Measurements from ENCODE around the gene VDR.

Gene VDR

GRCh38 chr12:47867495-47867941 is 37.3 kb downstream of the VDR start:
- Histone ChIP-seq H3K36me3 (replicated peaks; ENCODE audit: low read depth, low read length) (no peaks in the 10 kb centered on the region), H3K4me3 (ENCODE audit: low read length) (no peak overlapping the region), H3K4me1 (ENCODE audit: low read length) (peaks cover 23% of the 10 kb centered on the region), H3K9ac (ENCODE audit: low read length) (no peak overlapping the region), H3K27me3 (ENCODE audit: low read depth, low read length) (peaks cover 10% of the 10 kb centered on the region; the same call in 1 of the 2 replicates), H3K79me2 (ENCODE audit: low read length) (no peaks in the 10 kb centered on the region), H3K4me2 (ENCODE audit: low read length) (no peak overlapping the region), H3K27ac (ENCODE audit: low read length) (no peak overlapping the region), H2AFZ (ENCODE audit: low read depth, low read length) (no peak overlapping the region), H4K20me1 (ENCODE audit: insufficient read depth, low read length) (no peaks in the 10 kb centered on the region), H3K9me3 (ENCODE audit: insufficient read depth, low read length) (no peaks in the 10 kb centered on the region)
- TF ChIP-seq, protein P1, sequence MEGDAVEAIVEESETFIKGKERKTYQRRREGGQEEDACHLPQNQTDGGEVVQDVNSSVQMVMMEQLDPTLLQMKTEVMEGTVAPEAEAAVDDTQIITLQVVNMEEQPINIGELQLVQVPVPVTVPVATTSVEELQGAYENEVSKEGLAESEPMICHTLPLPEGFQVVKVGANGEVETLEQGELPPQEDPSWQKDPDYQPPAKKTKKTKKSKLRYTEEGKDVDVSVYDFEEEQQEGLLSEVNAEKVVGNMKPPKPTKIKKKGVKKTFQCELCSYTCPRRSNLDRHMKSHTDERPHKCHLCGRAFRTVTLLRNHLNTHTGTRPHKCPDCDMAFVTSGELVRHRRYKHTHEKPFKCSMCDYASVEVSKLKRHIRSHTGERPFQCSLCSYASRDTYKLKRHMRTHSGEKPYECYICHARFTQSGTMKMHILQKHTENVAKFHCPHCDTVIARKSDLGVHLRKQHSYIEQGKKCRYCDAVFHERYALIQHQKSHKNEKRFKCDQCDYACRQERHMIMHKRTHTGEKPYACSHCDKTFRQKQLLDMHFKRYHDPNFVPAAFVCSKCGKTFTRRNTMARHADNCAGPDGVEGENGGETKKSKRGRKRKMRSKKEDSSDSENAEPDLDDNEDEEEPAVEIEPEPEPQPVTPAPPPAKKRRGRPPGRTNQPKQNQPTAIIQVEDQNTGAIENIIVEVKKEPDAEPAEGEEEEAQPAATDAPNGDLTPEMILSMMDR (IDR thresholded peaks at IDR 0.05; ENCODE audit: low read depth, low read length), result no peak
- no peak for TF ChIP-seq EZH2phosphoT487 (IDR thresholded peaks at IDR 0.05; ENCODE audit: low read depth)

DNA sequence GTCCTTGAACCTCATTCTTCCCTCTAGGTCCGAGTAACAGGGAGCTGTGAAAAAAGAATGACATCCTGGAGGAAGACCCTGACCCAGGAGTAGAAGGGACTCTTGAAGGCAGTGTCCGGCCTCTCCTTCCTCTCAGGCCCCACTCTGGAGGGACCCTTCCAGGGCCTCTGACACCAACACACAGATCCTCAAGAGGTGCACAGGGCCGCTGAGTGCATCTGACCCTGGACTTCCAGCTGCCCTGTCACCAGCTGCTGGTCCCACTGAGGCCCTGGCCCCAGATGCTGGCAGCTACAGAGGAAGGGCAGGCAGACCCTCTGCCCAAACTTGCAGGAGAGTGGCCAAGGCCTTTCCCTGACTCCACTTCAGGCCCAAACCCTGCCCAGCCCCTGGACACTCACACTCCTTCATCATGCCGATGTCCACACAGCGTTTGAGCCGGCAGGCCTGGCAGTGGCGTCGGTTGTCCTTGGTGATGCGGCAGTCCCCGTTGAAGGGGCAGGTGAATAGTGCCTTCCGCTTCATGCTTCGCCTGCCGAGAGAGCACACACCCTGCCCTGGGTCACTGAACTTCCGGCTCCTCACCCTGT is 40.1 kb downstream of the VDR start:
- Histone ChIP-seq H3K9ac (ENCODE audit: low read length) (no peak overlapping the region), H3K36me3 (replicated peaks; ENCODE audit: low read depth, low read length) (no peaks in the 10 kb centered on the region), H3K79me2 (ENCODE audit: low read length) (no peaks in the 10 kb centered on the region), H3K4me2 (ENCODE audit: low read length) (no peak overlapping the region), H3K4me3 (ENCODE audit: low read length) (no peak overlapping the region), H3K27ac (ENCODE audit: low read length) (no peak overlapping the region), H4K20me1 (ENCODE audit: insufficient read depth, low read length) (no peaks in the 10 kb centered on the region), H3K4me1 (ENCODE audit: low read length) (peaks cover 21% of the 10 kb centered on the region), H3K27me3 (ENCODE audit: low read depth, low read length) (peaks cover 11% of the 10 kb centered on the region), H3K9me3 (ENCODE audit: insufficient read depth, low read length) (no peaks in the 10 kb centered on the region), H2AFZ (ENCODE audit: low read depth, low read length) (no peak overlapping the region)
- TF ChIP-seq EZH2phosphoT487 (IDR thresholded peaks at IDR 0.05; ENCODE audit: low read depth), result no peak
- TF ChIP-seq, protein P1 (IDR thresholded peaks at IDR 0.05; ENCODE audit: low read depth, low read length), result no peak

DNA sequence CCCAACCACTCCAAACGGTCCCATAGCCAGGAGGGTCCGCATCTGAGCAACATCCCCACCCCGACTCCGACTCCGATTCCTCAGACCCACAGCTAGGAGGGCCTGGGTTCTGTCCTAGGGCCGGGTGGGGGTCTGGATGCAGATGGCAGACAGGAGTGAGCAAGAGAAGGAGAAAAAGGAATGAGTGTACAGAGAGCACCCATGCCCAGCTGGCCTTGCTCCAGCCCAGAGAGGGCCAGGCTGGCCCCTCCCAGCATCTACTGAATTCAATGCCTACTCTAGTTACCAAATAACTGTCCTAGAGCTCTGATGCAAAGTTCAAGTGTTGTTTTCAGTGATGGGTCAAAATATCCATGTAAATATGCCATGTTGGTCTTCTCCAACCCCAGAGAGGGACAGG is 40.8 kb downstream of the VDR start:
- H3K27ac ChIP-seq (ENCODE audit: low read length), result no peak overlapping the region
- H3K4me2 ChIP-seq (ENCODE audit: low read length), result no peak overlapping the region

DNA sequence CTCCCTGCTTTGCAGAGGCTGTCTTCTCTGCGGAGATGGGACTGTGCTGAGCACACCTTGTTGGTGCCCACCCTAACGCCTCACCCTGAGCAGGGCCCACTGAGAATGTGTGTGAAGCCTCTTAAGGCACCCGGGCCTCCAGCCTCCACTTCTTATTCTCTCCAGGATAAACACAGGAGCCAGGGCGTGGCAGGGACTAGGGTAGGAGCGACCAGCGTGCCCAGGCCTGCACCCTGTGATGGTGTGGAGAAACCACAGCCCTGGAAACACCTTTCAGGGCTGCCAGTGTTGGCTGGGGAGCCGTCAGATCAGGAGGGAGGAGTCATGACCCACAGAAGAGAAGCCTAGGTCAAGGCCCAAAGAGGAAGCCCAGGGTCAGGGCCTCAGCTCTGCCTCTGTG is 41.3 kb downstream of the VDR start:
- Histone ChIP-seq H3K36me3 (replicated peaks; ENCODE audit: low read depth, low read length) (no peaks in the 10 kb centered on the region), H3K4me3 (ENCODE audit: low read length) (no peak overlapping the region), H3K4me2 (ENCODE audit: low read length) (no peak overlapping the region), H2AFZ (ENCODE audit: low read depth, low read length) (no peak overlapping the region), H3K9me3 (ENCODE audit: insufficient read depth, low read length) (no peaks in the 10 kb centered on the region), H3K9ac (ENCODE audit: low read length) (no peak overlapping the region), H3K27ac (ENCODE audit: low read length) (no peak overlapping the region), H3K4me1 (ENCODE audit: low read length) (peaks cover 9% of the 10 kb centered on the region), H4K20me1 (ENCODE audit: insufficient read depth, low read length) (no peaks in the 10 kb centered on the region), H3K79me2 (ENCODE audit: low read length) (no peaks in the 10 kb centered on the region), H3K27me3 (ENCODE audit: low read depth, low read length) (peaks cover 7% of the 10 kb centered on the region; the same call in 1 of the 2 replicates)
- TF ChIP-seq, protein P1 (IDR thresholded peaks at IDR 0.05; ENCODE audit: low read depth, low read length), result no peak
- no peak for TF ChIP-seq EZH2phosphoT487 (IDR thresholded peaks at IDR 0.05; ENCODE audit: low read depth)

More for the DNA sequence above, 40.8 kb downstream of the VDR start:
- no peaks in the 10 kb centered on the region for H3K79me2 ChIP-seq (ENCODE audit: low read length)
- H3K27me3 ChIP-seq (ENCODE audit: low read depth, low read length), result peaks cover 7% of the 10 kb centered on the region; the same call in 1 of the 2 replicates
- no peaks in the 10 kb centered on the region for H4K20me1 ChIP-seq (ENCODE audit: insufficient read depth, low read length)
- H3K9ac ChIP-seq (ENCODE audit: low read length), result no peak overlapping the region
- no peak overlapping the region for H2AFZ ChIP-seq (ENCODE audit: low read depth, low read length)
- no peaks in the 10 kb centered on the region for H3K36me3 ChIP-seq (replicated peaks; ENCODE audit: low read depth, low read length)
- peaks cover 14% of the 10 kb centered on the region for H3K4me1 ChIP-seq (ENCODE audit: low read length)
- no peak overlapping the region for H3K4me3 ChIP-seq (ENCODE audit: low read length)
- TF ChIP-seq, protein P1 (IDR thresholded peaks at IDR 0.05; ENCODE audit: low read depth, low read length), result no peak
- no peak for TF ChIP-seq EZH2phosphoT487 (IDR thresholded peaks at IDR 0.05; ENCODE audit: low read depth)
- H3K9me3 ChIP-seq (ENCODE audit: insufficient read depth, low read length), result no peaks in the 10 kb centered on the region
